ENCODE data around the gene PCDH9.

PCDH9 gene

DNA sequence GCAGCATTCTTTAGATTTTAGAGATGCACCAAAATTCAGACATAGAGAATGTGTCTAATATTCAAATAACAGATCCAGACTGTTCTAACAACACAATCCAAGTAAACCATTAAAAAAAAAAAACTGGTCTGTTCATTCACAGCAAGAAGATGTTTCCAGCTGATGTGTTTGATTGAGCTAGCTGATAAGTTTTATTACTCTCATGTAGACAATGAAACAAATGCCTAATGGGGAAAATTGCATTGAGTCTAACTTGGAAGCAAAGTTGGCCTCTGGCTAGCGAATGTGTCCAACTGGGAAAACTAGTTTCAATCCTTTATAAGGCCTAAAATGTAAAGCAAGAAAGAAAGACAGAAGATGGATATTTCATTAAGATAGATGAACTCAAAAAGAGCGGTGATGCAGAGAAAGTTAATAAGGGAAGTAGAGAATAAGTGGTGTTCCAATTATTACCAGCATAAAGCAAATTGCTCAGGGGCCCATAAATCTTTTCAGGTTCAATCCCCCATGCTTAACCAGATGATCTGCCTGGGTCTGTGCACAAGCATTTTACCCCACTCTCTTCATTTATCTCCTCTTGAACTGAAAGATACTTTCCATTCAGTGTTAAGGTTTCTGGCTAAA is 54.2 kb downstream of the PCDH9 start:
- TF ChIP-seq, protein P1, sequence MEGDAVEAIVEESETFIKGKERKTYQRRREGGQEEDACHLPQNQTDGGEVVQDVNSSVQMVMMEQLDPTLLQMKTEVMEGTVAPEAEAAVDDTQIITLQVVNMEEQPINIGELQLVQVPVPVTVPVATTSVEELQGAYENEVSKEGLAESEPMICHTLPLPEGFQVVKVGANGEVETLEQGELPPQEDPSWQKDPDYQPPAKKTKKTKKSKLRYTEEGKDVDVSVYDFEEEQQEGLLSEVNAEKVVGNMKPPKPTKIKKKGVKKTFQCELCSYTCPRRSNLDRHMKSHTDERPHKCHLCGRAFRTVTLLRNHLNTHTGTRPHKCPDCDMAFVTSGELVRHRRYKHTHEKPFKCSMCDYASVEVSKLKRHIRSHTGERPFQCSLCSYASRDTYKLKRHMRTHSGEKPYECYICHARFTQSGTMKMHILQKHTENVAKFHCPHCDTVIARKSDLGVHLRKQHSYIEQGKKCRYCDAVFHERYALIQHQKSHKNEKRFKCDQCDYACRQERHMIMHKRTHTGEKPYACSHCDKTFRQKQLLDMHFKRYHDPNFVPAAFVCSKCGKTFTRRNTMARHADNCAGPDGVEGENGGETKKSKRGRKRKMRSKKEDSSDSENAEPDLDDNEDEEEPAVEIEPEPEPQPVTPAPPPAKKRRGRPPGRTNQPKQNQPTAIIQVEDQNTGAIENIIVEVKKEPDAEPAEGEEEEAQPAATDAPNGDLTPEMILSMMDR (IDR thresholded peaks at IDR 0.05; ENCODE audit: low read depth, low read length): no peak
- in situ Hi-C loops (cut with HindIII; ENCODE audit: low sequenced_read_pairs): no loop called here
- no peak for DNase-seq (ENCODE audit: low read depth, low spot score)
- H3K4me3 ChIP-seq (ENCODE audit: low read depth, low read length): no peak overlapping the region

GRCh38 chr13:67168384-67168783 is 61.8 kb downstream of the PCDH9 start:
- in situ Hi-C loops (cut with HindIII; ENCODE audit: low sequenced_read_pairs): no loop called here
- DNase-seq (ENCODE audit: low read depth, low spot score): no peak
- H3K4me3 ChIP-seq (ENCODE audit: low read depth, low read length): no peak overlapping the region
- TF ChIP-seq, protein P1 (IDR thresholded peaks at IDR 0.05; ENCODE audit: low read depth, low read length): no peak

- in situ Hi-C loops (cut with HindIII; ENCODE audit: low sequenced_read_pairs): no loop called here
- TF ChIP-seq, protein P1 (IDR thresholded peaks at IDR 0.05; ENCODE audit: low read depth, low read length): no peak
- H3K4me3 ChIP-seq (ENCODE audit: low read depth, low read length): no peak overlapping the region
- DNase-seq (ENCODE audit: low read depth, low spot score): no peak
Observed at GRCh38 chr13:67167420-67167819, 62.7 kb downstream of the PCDH9 start.

GRCh38 chr13:67161176-67161575 is 69.0 kb downstream of the PCDH9 start:
- no peak for DNase-seq (ENCODE audit: low read depth, low spot score)
- in situ Hi-C loops (cut with HindIII; ENCODE audit: low sequenced_read_pairs): no loop called here
- no peak overlapping the region for H3K4me3 ChIP-seq (ENCODE audit: low read depth, low read length)
- TF ChIP-seq, protein P1 (IDR thresholded peaks at IDR 0.05; ENCODE audit: low read depth, low read length): no peak

GRCh38 chr13:67158903-67159302 is 71.2 kb downstream of the PCDH9 start:
- in situ Hi-C loops (cut with HindIII; ENCODE audit: low sequenced_read_pairs): no loop called here
- TF ChIP-seq, protein P1 (IDR thresholded peaks at IDR 0.05; ENCODE audit: low read depth, low read length): no peak
- DNase-seq (ENCODE audit: low read depth, low spot score): no peak
- no peak overlapping the region for H3K4me3 ChIP-seq (ENCODE audit: low read depth, low read length)

- in situ Hi-C loops (cut with HindIII; ENCODE audit: low sequenced_read_pairs): no loop called here
- DNase-seq (ENCODE audit: low read depth, low spot score): no peak
- TF ChIP-seq, protein P1 (IDR thresholded peaks at IDR 0.05; ENCODE audit: low read depth, low read length): no peak
- H3K4me3 ChIP-seq (ENCODE audit: low read depth, low read length): no peak overlapping the region
Observed at GRCh38 chr13:67156723-67157060, 73.4 kb downstream of the PCDH9 start.

Measured in astrocyte of the spinal cord (primary cell).